Left ventricle myocardium inferior (tissue), 1 donor: ENCODE measurements around the gene PCNX1. TPM values are rescaled to one million over a fixed set of nuclear protein-coding genes. Genes with fewer than 3 reads are reported as not detected.
A peak's percentile ranks its signal among the peaks of the same experiment; 100 is the strongest.
"Not testable (repeated sequence)": the region's sequence is repeated elsewhere in the genome, so short reads cannot be mapped to it uniquely, and the experiment has no call there.

ENCODE experiments used
- DNase-seq: peaks from one replicate; pipeline ENCODE4 v3.0.0-alpha.2; 2020
- H3K27ac ChIP-seq: fragments of 200-600 bp; replicated peaks from 2 replicates; pipeline ENCODE4 v1.8.0; 2021
- H3K27me3 ChIP-seq: fragments of 200-600 bp; 2 replicates; pipeline ENCODE4 v1.8.0; 2021; ENCODE audit warnings: low read depth
- H3K36me3 ChIP-seq: fragments of 200-600 bp; 2 replicates; pipeline ENCODE4 v1.8.0; 2021
- H3K4me1 ChIP-seq: fragments of 200-600 bp; 2 replicates; pipeline ENCODE4 v1.8.0; 2021
- H3K4me3 ChIP-seq: fragments of 200-600 bp; 2 replicates; pipeline ENCODE4 v1.8.0; 2021; ENCODE audit warnings: mild to moderate bottlenecking, moderate library complexity
- H3K9me3 ChIP-seq: fragments of 200-600 bp; replicated peaks from 2 replicates; pipeline ENCODE4 v1.8.0; 2021
- intact Hi-C: fragments of 100-400 bp; cut with micrococcal nuclease; formaldehyde crosslinking; loops from one replicate; pipeline ENCODE4 v1.11.0; 2022
- long read RNA-seq: library from polyadenylated mRNA; unstranded; transcript quantifications from one replicate; pipeline ENCODE4 v2.0.0, GENCODE V29; 2021
- total RNA-seq: library from RNA; stranded (reverse); fragmentation: NEBNext Ultra II Directional; extraction: Animal tissue kit (Norgen Biotek cat#: 25700); gene quantifications from one replicate; pipeline ENCODE4 v1.2.1, GENCODE V29; 2021
- TF ChIP-seq, protein P1 (sequence below): fragments of 200-600 bp; IDR thresholded peaks from 2 replicates; pipeline ENCODE4 v1.8.0; 2021; ENCODE audit warnings: antibody characterized with exemption, mild to moderate bottlenecking, borderline replicate concordance
- donor health status: DM: no; HTN: yes; CAD: no; lungs with severe emphysema.

PCNX1 gene
- 35.2 TPM for total RNA-seq
- long read RNA-seq, full-length matches to known transcripts: 4 of 26 reads
- long read RNA-seq, partial matches to known transcripts: 19 of 26 reads
- long read RNA-seq, other reads (novel, unspliced or antisense): 3 of 26 reads

DNA sequence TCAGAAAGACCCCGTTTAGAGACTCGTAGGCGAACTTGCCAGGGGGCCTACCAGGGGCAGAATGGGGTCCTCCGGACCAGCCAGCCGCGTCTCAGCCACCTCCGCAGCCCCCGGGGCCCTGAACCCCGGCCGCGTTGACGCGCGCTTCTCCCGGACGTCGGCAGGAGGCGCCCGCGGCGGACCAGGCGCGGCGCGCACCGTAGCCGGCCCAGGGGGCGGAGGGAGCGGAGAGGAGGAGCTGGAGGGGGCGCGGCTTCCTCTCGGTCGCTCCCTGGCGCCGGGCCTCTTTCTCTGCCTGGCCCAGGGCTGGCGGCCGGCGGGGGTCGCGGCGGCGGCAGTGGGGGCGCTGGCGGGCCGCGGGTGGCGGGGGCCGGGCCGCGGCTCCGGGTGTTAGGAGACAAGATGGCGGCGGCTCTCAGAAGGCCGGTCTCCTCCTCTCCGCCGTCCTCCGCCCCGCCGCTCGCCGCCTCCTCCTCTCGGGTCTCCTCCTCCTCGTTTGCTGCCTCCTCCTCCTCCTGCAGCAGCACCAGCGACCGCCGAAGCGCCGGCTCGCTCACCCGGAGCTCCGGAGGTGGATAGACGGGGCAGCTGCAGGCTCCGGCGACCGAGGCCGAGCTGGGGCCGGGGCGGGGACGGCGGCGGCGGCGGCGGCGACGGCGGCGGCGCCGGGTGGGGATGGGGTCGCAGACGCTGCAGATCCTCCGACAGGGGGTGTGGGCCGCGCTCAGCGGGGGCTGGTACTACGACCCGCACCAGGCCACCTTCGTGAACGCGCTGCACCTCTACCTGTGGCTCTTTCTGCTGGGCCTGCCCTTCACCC is at the start of gene PCNX1:
PCNX1 (plus strand) TSS at position 284 of the 820 bp plus-strand sequence; CDS start at position 676, 392 bp downstream.
- no peaks in the 10 kb centered on the region for H3K27me3 ChIP-seq
- peak; percentile 91 for DNase-seq
- peak within 1 kb of the TSS; percentile 91 for H3K4me3 ChIP-seq
- TF ChIP-seq, protein P1, sequence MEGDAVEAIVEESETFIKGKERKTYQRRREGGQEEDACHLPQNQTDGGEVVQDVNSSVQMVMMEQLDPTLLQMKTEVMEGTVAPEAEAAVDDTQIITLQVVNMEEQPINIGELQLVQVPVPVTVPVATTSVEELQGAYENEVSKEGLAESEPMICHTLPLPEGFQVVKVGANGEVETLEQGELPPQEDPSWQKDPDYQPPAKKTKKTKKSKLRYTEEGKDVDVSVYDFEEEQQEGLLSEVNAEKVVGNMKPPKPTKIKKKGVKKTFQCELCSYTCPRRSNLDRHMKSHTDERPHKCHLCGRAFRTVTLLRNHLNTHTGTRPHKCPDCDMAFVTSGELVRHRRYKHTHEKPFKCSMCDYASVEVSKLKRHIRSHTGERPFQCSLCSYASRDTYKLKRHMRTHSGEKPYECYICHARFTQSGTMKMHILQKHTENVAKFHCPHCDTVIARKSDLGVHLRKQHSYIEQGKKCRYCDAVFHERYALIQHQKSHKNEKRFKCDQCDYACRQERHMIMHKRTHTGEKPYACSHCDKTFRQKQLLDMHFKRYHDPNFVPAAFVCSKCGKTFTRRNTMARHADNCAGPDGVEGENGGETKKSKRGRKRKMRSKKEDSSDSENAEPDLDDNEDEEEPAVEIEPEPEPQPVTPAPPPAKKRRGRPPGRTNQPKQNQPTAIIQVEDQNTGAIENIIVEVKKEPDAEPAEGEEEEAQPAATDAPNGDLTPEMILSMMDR: peak; percentile 93
- intact Hi-C loops: loop anchor here (10.0 kb wide), 1 partner anchor 47 kb away; no protein-coding TSS in a partner anchor
- H3K27ac ChIP-seq: peak within 1 kb of the TSS; percentile 97
- peaks cover 72% of the 10 kb centered on the region for H3K4me1 ChIP-seq
- H3K9me3 ChIP-seq: no peaks in the 10 kb centered on the region
- no peaks in the 10 kb centered on the region for H3K36me3 ChIP-seq

DNA sequence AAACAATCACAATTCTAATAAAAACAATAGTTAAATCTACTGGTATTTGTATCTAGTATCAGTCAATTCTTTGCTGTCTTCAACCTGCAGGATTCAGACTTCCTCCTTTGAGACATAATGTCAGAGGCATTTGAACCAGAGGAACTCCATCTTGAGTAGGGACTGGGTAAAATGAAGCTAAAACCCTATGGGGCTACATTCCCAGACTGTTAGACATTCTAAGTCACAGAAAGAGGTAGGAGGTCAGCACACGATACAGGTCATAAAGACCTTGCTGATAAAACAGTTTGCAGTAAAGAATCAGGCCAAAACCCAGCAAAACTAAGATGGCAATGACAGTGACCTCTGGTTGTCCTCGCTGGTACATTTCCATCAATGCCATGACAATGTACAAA is 49.8 kb upstream of the PCNX1 start:
- no peaks in the 10 kb centered on the region for H3K9me3 ChIP-seq
- H3K27me3 ChIP-seq: no peaks in the 10 kb centered on the region
- TF ChIP-seq, protein P1: no peak
- intact Hi-C loops: no loop called here
- H3K27ac ChIP-seq: no peak overlapping the region
- H3K36me3 ChIP-seq: no peaks in the 10 kb centered on the region
- no peak for DNase-seq
- no peak overlapping the region for H3K4me3 ChIP-seq
- no peaks in the 10 kb centered on the region for H3K4me1 ChIP-seq

DNA sequence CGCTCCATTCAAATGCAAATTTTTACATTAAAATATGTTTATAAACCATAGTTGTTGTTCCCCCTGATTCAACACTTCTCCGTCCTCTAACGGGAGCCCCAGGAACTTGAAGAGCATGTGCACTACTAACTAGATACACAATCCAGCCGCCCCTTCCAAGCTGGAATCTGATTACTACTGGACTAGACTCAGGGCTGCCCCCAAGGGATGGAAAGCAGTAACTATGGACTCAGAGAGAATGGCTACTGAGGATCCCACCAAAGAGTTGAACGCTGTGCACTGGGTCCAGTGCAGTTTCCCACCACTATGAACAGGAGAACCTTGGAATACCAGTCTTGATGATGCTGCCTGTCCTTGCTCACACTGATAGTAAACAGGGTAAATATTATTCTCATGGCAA is 48.6 kb upstream of the PCNX1 start:
- TF ChIP-seq, protein P1: no peak
- no peak overlapping the region for H3K4me3 ChIP-seq
- H3K27ac ChIP-seq: no peak overlapping the region
- H3K4me1 ChIP-seq: no peaks in the 10 kb centered on the region
- no peaks in the 10 kb centered on the region for H3K27me3 ChIP-seq
- DNase-seq: no peak
- intact Hi-C loops: no loop called here
- no peaks in the 10 kb centered on the region for H3K9me3 ChIP-seq
- no peaks in the 10 kb centered on the region for H3K36me3 ChIP-seq

DNA sequence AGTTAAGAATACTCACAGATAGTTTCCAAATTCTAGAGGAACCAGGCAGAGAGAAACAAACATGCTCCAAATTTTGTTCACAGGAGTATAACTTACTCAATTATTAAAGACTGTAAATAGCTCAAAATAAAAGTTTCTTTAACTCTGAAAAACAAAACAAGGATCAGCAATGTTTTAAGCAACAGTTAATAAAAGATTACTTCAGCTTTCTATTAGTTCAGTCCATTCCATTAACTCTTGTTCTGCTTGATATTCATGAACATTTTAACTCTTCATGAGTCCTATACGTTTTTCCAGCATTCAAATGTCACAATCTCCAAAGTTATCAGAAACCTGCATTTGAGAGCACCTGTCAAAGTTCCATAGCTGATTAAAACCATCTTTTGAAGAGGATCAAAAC is 40.3 kb upstream of the PCNX1 start:
- H3K27me3 ChIP-seq, H3K27ac ChIP-seq, H3K36me3 ChIP-seq, H3K4me3 ChIP-seq, DNase-seq, H3K4me1 ChIP-seq, intact Hi-C loops: not testable (repeated sequence)
- H3K9me3 ChIP-seq: peaks cover 33% of the 10 kb centered on the region

DNA sequence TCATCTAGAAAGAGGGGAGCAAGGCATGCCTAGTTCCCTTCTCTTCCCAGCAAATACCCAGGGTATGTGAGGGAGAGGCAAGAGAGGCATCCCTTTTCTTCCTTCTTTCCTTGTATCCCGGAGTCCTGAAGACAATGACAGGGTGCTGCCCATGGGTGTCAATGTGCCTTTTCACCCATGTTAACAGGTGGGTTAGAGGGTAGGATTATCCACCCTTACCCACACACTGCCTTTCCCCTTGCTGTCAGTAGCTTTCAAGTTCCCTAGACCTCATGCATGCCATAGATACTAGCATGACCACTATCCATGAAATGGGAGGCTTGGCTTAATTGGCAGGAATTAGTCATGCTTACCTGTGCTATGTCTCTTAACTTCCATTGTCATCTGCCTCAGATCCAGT is 36.3 kb upstream of the PCNX1 start:
- H3K4me1 ChIP-seq: no peaks in the 10 kb centered on the region
- H3K9me3 ChIP-seq: peaks cover 39% of the 10 kb centered on the region
- intact Hi-C loops: no loop called here
- TF ChIP-seq, protein P1: no peak
- H3K27ac ChIP-seq: no peak overlapping the region
- no peaks in the 10 kb centered on the region for H3K27me3 ChIP-seq
- no peak for DNase-seq
- no peak overlapping the region for H3K4me3 ChIP-seq
- H3K36me3 ChIP-seq: no peaks in the 10 kb centered on the region
